Measurements from ENCODE around the gene HMOX2. TPM values are rescaled to one million over a fixed set of nuclear protein-coding genes. Genes with fewer than 3 reads are reported as not detected.

The HMOX2 gene
- polyA plus RNA-seq, result 10 to 100 TPM; 77.1 to 85.9 TPM

DNA sequence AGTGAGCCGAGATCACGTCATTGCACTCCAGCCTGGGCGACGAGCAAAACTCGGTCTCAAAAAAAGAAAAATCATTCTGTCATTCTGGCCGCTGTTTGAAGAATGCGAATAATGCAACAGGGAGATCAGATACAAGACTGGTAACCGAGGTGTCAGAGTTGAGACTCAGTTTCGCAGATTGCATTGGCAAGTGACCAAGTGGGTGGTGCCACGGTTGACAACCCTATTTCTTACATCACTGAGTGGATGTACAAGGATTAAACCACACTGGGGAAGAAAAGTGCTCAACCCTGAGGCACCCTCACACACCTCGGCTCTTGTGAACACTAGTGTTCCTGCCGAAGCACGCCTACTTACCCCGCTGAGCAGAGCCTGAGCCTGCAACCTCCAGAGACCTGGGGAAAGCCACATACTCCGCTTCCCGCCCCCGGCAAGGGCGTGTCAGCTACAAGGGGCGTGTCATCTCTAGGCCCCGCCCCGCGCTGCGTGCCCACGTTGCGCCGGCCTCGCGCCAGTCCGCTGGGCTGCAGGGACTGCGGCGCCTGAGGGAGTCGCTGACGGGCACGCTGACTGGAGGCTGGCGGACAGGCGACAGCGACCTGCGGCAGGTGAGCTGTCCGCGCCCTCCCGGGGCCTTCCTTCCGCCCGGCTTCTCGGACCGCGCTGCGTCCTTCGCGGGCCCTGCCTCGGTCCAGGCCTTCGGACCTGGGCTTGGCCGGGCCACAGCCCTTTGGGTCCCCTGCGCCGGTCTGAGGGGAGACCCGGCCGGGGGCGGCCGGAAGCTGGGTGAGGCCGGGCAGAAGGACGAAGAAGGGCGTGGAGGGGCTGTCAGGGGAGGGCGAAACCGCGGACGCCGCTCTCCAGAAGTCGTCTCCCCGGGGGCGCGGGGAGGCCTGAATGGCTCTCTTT is at the start of gene HMOX2:
Gene HMOX2 (plus strand): TSS at position 519 of the 909 bp plus-strand sequence. CDS start 29,127 bp downstream, outside the sequence.
- WGBS, 2 donors, result 9% methylated on average over 61 to 70 of the region's 70 CpGs
- Histone ChIP-seq H3K27ac (ENCODE audit: low read depth in 2 of 2, low read length in 1 of 2) (peak within 1 kb of the TSS; percentile 93), H3K4me1 (ENCODE audit: control insufficient read depth in 2 of 2, insufficient read depth in 2 of 2, low read length in 1 of 2) (peaks cover 0 to 8% of the 10 kb centered on the region in 2 donors)

DNA sequence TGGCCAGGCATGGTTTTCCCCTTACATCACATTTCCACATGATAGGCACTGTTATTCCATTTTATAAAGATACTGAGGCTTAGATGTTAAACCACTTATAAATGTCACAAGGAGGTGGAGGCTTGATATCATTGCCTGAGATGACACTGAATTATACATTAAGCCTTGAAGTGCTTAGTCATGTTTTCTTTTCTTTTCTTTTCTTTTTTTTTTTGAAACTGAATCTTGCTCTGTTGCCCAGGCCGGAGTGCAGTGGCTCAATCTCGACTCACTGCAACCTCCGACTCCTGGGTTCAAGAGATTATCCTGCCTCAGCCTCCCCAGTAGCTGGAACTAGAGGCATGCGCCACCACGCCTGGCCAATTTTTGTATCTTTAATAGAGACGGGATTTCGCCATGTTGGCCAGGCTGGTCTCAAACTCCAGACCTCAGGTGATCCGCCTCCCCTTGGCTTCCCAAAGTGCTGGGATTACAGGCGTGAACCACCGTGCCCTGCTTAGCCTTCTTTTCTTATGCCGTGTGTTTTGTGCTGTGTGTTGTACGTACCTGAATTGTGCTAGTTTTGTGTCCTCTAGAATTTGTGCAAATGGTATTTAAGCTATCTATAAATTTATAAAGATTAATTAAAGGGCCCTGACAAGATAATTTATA is 49.4 kb upstream of the HMOX2 start:
- H3K4me3 ChIP-seq (ENCODE audit: low read depth in 1 of 2, low read length in 2 of 2), result peak overlapping the region in 1 of 2 donors; percentile 89
- WGBS, 2 donors, result 82 to 85% methylated on average over 12 of the region's 12 CpGs
- H3K9me3 ChIP-seq (ENCODE audit: control insufficient read depth in 2 of 2, insufficient read depth in 1 of 2, low read depth in 1 of 2, low read length in 1 of 2), result no peaks in the 10 kb centered on the region
- H3K4me1 ChIP-seq (ENCODE audit: control insufficient read depth in 2 of 2, insufficient read depth in 2 of 2, low read length in 1 of 2), result no peaks in the 10 kb centered on the region
- no peak overlapping the region for H3K27ac ChIP-seq (ENCODE audit: low read depth in 2 of 2, low read length in 1 of 2)
- H3K27me3 ChIP-seq (ENCODE audit: control insufficient read depth in 1 of 2, insufficient read depth in 2 of 2, low read length in 2 of 2), result no peaks in the 10 kb centered on the region
- no peaks in the 10 kb centered on the region for H3K36me3 ChIP-seq (ENCODE audit: control insufficient read depth in 2 of 2, insufficient read depth in 2 of 2, low read length in 1 of 2)

More for the DNA sequence above, at the start of gene HMOX2:
- Histone ChIP-seq H3K27me3 (ENCODE audit: control insufficient read depth in 1 of 2, insufficient read depth in 2 of 2, low read length in 2 of 2) (no peaks in the 10 kb centered on the region), H3K36me3 (ENCODE audit: control insufficient read depth in 2 of 2, insufficient read depth in 2 of 2, low read length in 1 of 2) (no peaks in the 10 kb centered on the region), H3K9me3 (ENCODE audit: control insufficient read depth in 2 of 2, insufficient read depth in 1 of 2, low read depth in 1 of 2, low read length in 1 of 2) (no peaks in the 10 kb centered on the region), H3K4me3 (ENCODE audit: low read depth in 1 of 2, low read length in 2 of 2) (peak within 1 kb of the TSS; percentile 87 to 89)

- Histone ChIP-seq H3K36me3 (ENCODE audit: control insufficient read depth in 2 of 2, insufficient read depth in 2 of 2, low read length in 1 of 2) (no peaks in the 10 kb centered on the region), H3K4me3 (ENCODE audit: low read depth in 1 of 2, low read length in 2 of 2) (no peak overlapping the region), H3K4me1 (ENCODE audit: control insufficient read depth in 2 of 2, insufficient read depth in 2 of 2, low read length in 1 of 2) (no peaks in the 10 kb centered on the region), H3K27ac (ENCODE audit: low read depth in 2 of 2, low read length in 1 of 2) (peak overlapping the region in 1 of 2 donors; percentile 24), H3K27me3 (ENCODE audit: control insufficient read depth in 1 of 2, insufficient read depth in 2 of 2, low read length in 2 of 2) (no peaks in the 10 kb centered on the region), H3K9me3 (ENCODE audit: control insufficient read depth in 2 of 2, insufficient read depth in 1 of 2, low read depth in 1 of 2, low read length in 1 of 2) (no peaks in the 10 kb centered on the region)
- WGBS, 2 donors, result 83% methylated on average over 7 of the region's 7 CpGs
These were observed 47.7 kb upstream of the HMOX2 start for GRCh38 chr16:4428500-4428899.

GRCh38 chr16:4431023-4431422 is 45.2 kb upstream of the HMOX2 start:
- H3K27me3 ChIP-seq (ENCODE audit: control insufficient read depth in 1 of 2, insufficient read depth in 2 of 2, low read length in 2 of 2), result no peaks in the 10 kb centered on the region
- no peak overlapping the region for H3K27ac ChIP-seq (ENCODE audit: low read depth in 2 of 2, low read length in 1 of 2)
- no peaks in the 10 kb centered on the region for H3K9me3 ChIP-seq (ENCODE audit: control insufficient read depth in 2 of 2, insufficient read depth in 1 of 2, low read depth in 1 of 2, low read length in 1 of 2)
- no peak overlapping the region for H3K4me3 ChIP-seq (ENCODE audit: low read depth in 1 of 2, low read length in 2 of 2)
- peaks cover 0 to 5% of the 10 kb centered on the region in 2 donors for H3K36me3 ChIP-seq (ENCODE audit: control insufficient read depth in 2 of 2, insufficient read depth in 2 of 2, low read length in 1 of 2)
- no peaks in the 10 kb centered on the region for H3K4me1 ChIP-seq (ENCODE audit: control insufficient read depth in 2 of 2, insufficient read depth in 2 of 2, low read length in 1 of 2)
- WGBS, 2 donors, result 89 to 90% methylated on average over 9 of the region's 9 CpGs

GRCh38 chr16:4433228-4433627 is 43.0 kb upstream of the HMOX2 start:
- Histone ChIP-seq H3K4me3 (ENCODE audit: low read depth in 1 of 2, low read length in 2 of 2) (no peak overlapping the region), H3K27me3 (ENCODE audit: control insufficient read depth in 1 of 2, insufficient read depth in 2 of 2, low read length in 2 of 2) (no peaks in the 10 kb centered on the region), H3K27ac (ENCODE audit: low read depth in 2 of 2, low read length in 1 of 2) (no peak overlapping the region), H3K9me3 (ENCODE audit: control insufficient read depth in 2 of 2, insufficient read depth in 1 of 2, low read depth in 1 of 2, low read length in 1 of 2) (no peaks in the 10 kb centered on the region), H3K36me3 (ENCODE audit: control insufficient read depth in 2 of 2, insufficient read depth in 2 of 2, low read length in 1 of 2) (peaks cover 0 to 8% of the 10 kb centered on the region in 2 donors), H3K4me1 (ENCODE audit: control insufficient read depth in 2 of 2, insufficient read depth in 2 of 2, low read length in 1 of 2) (no peaks in the 10 kb centered on the region)
- WGBS, 2 donors, result 88 to 90% methylated on average over 4 of the region's 4 CpGs

DNA sequence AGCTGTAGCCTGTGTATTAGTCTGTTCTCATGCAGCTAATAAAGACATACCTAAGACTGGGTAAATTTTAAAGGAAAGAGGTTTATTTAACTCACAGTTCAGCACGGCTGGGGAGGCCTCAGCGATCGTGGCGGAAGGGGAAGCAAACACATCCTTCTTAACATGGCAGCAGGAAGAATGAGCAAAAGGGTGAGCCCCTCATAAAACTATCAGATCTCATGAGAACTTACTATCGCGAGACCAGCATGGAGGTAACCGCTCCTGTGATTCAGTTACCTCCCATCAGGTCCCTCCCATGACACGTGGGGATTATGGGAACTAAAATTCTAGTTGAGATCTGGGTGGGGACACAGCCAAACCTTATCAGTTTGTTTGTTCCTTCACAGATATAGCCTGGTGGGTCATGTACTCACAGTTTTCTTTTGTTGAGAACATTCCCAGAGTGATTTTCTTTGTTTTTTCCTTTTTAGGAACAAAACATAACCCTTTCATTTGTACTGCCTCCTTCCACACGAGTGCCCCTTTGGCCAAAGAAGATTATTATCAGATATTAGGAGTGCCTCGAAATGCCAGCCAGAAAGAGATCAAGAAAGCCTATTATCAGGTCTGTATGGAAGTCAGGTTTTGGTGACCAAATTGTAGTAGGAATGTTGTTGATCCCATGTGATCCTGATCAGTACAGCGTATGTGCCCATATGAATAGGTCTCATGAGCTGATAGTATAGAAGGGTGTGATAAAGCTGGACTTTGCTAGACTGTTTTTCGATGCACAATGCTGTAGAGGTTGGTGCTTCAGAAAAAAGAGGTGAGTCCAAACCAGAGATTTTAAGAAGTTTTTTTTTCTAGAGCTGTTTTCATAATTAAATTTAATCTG is 42.0 kb upstream of the HMOX2 start:
- H3K4me3 ChIP-seq (ENCODE audit: low read depth in 1 of 2, low read length in 2 of 2), result no peak overlapping the region
- H3K27ac ChIP-seq (ENCODE audit: low read depth in 2 of 2, low read length in 1 of 2), result no peak overlapping the region
- WGBS, 2 donors, result 81 to 86% methylated on average over 12 of the region's 12 CpGs
- no peaks in the 10 kb centered on the region for H3K4me1 ChIP-seq (ENCODE audit: control insufficient read depth in 2 of 2, insufficient read depth in 2 of 2, low read length in 1 of 2)
- H3K27me3 ChIP-seq (ENCODE audit: control insufficient read depth in 1 of 2, insufficient read depth in 2 of 2, low read length in 2 of 2), result no peaks in the 10 kb centered on the region
- H3K9me3 ChIP-seq (ENCODE audit: control insufficient read depth in 2 of 2, insufficient read depth in 1 of 2, low read depth in 1 of 2, low read length in 1 of 2), result no peaks in the 10 kb centered on the region
- H3K36me3 ChIP-seq (ENCODE audit: control insufficient read depth in 2 of 2, insufficient read depth in 2 of 2, low read length in 1 of 2), result peaks cover 0 to 8% of the 10 kb centered on the region in 2 donors

DNA sequence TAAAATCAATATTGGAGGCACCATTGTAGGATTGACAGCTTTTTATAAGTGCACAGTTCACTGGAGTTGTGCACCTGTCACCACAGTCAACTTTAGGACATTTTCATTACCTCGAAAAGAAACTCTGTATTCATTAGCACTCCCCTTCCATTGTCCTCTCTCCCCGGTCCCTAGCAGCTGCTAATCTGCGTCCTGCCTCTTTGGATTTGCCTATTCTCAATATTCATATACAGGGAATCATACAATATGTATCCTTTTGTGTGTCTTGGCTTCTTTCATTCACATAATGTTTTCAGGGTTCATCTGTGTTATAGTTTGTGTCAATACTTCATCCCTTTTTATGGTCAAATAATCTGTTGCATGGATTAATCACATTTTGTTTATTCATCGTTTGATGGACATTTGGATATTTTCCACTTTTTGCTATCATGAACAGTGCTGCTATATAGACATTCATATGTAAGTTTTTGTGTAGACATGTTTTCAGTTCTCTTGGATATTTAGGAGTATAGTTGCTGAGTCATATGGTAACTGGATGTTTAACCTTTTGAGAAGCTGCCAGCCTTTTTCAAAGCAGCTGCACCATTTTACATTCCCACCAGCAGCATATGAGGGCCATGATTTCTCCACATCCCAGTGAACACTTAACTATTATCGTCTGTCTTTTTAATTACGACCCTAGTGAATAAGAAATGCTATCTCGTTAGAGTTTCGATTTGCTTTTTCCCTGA is 40.7 kb upstream of the HMOX2 start:
- Histone ChIP-seq H3K27ac (ENCODE audit: low read depth in 2 of 2, low read length in 1 of 2) (no peak overlapping the region), H3K36me3 (ENCODE audit: control insufficient read depth in 2 of 2, insufficient read depth in 2 of 2, low read length in 1 of 2) (peaks cover under 1 to 9% of the 10 kb centered on the region in 2 donors), H3K27me3 (ENCODE audit: control insufficient read depth in 1 of 2, insufficient read depth in 2 of 2, low read length in 2 of 2) (no peaks in the 10 kb centered on the region), H3K9me3 (ENCODE audit: control insufficient read depth in 2 of 2, insufficient read depth in 1 of 2, low read depth in 1 of 2, low read length in 1 of 2) (no peaks in the 10 kb centered on the region), H3K4me1 (ENCODE audit: control insufficient read depth in 2 of 2, insufficient read depth in 2 of 2, low read length in 1 of 2) (no peaks in the 10 kb centered on the region), H3K4me3 (ENCODE audit: low read depth in 1 of 2, low read length in 2 of 2) (no peak overlapping the region)
- 70 to 71% methylated on average over 8 of the region's 8 CpGs for WGBS, 2 donors

DNA sequence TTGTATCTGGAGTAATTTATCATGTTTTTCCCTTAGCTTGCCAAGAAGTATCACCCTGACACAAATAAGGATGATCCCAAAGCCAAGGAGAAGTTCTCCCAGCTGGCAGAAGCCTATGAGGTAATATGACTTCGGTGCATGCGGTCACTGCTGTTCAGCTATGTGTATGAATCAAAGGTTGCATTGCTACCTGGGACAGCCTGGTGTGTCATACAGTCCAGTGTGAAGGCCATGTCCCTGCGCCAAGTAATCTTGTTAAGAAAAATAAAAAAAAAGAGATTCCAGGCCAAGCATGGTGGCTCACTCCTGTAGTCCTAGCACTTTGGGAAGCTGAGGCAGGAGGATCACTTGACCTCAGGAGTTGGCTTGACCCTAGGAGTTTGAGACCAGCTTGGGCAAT is 38.8 kb upstream of the HMOX2 start:
- no peaks in the 10 kb centered on the region for H3K4me1 ChIP-seq (ENCODE audit: control insufficient read depth in 2 of 2, insufficient read depth in 2 of 2, low read length in 1 of 2)
- no peaks in the 10 kb centered on the region for H3K9me3 ChIP-seq (ENCODE audit: control insufficient read depth in 2 of 2, insufficient read depth in 1 of 2, low read depth in 1 of 2, low read length in 1 of 2)
- 97 to 98% methylated on average over 3 of the region's 3 CpGs for WGBS, 2 donors
- no peak overlapping the region for H3K27ac ChIP-seq (ENCODE audit: low read depth in 2 of 2, low read length in 1 of 2)
- H3K27me3 ChIP-seq (ENCODE audit: control insufficient read depth in 1 of 2, insufficient read depth in 2 of 2, low read length in 2 of 2), result no peaks in the 10 kb centered on the region
- H3K36me3 ChIP-seq (ENCODE audit: control insufficient read depth in 2 of 2, insufficient read depth in 2 of 2, low read length in 1 of 2), result peaks cover 13 to 22% of the 10 kb centered on the region in 2 donors
- H3K4me3 ChIP-seq (ENCODE audit: low read depth in 1 of 2, low read length in 2 of 2), result no peak overlapping the region

DNA sequence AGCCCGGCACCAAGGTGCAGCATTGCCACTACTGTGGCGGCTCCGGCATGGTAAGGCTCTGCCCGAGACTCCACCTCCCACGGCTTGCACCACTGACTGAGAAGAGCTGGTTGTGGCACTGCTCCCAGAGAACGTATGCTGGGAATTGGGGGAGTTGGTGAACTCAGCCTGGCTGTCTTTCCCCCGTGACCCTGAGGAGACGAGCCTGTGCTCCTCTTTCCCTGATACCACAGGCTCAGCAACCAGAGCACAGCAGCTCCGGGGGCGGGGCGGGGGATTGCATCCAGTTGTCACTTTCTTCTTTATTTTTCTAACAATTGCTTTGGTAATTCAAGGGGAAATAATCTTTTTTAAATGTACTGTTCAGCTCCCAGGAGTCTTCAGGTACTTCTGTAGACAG is 33.8 kb upstream of the HMOX2 start:
- no peaks in the 10 kb centered on the region for H3K4me1 ChIP-seq (ENCODE audit: control insufficient read depth in 2 of 2, insufficient read depth in 2 of 2, low read length in 1 of 2)
- H3K36me3 ChIP-seq (ENCODE audit: control insufficient read depth in 2 of 2, insufficient read depth in 2 of 2, low read length in 1 of 2), result peaks cover 37 to 47% of the 10 kb centered on the region in 2 donors
- no peak overlapping the region for H3K27ac ChIP-seq (ENCODE audit: low read depth in 2 of 2, low read length in 1 of 2)
- H3K4me3 ChIP-seq (ENCODE audit: low read depth in 1 of 2, low read length in 2 of 2), result no peak overlapping the region
- WGBS, 2 donors, result 91% methylated on average over 11 of the region's 11 CpGs
- H3K27me3 ChIP-seq (ENCODE audit: control insufficient read depth in 1 of 2, insufficient read depth in 2 of 2, low read length in 2 of 2), result no peaks in the 10 kb centered on the region
- H3K9me3 ChIP-seq (ENCODE audit: control insufficient read depth in 2 of 2, insufficient read depth in 1 of 2, low read depth in 1 of 2, low read length in 1 of 2), result no peaks in the 10 kb centered on the region

Measured in esophagus (tissue), 2 donors.